HepG2 (cell line): ENCODE results near the gene ACP2. TPM values are rescaled to one million over a fixed set of nuclear protein-coding genes. Genes with fewer than 3 reads are reported as not detected.
A peak's percentile ranks its signal among the peaks of the same experiment; 100 is the strongest.

Experiments
- ATF7 ChIP-seq, 2 experiments: fragments of 450-650 bp in 1 of 2; sonication (generic) in 1 of 2; formaldehyde crosslinking in 1 of 2; IDR thresholded peaks; 2 replicates each; pipeline versions ENCODE4 v1.4.0 to v1.6.1; 2016 to 2020; ENCODE audit warnings: antibody characterized with exemption in 1 of 2, mild to moderate bottlenecking in 1 of 2, missing genetic modification reagents in 1 of 2
- FOXC1 ChIP-seq: sonication (generic); formaldehyde crosslinking; IDR thresholded peaks from 2 replicates; pipeline ENCODE4 v1.8.0; 2022; ENCODE audit warnings: mild to moderate bottlenecking, missing genetic modification reagents, borderline replicate concordance
- GABPA ChIP-seq, 2 experiments: IDR thresholded peaks; 2 replicates each; pipeline ENCODE4 v1.6.1; 2011 to 2016; ENCODE audit warnings: low read depth in 2 of 2, low read length in 1 of 2, missing biosample characterization in 1 of 2, missing genetic modification characterization in 1 of 2
- MATR3 ChIP-seq: sonication (generic); formaldehyde crosslinking; IDR thresholded peaks from 2 replicates; pipeline ENCODE4 v1.4.0; 2020; ENCODE audit warnings: missing genetic modification reagents
- NFKB2 ChIP-seq: sonication (generic); formaldehyde crosslinking; IDR thresholded peaks from 2 replicates; pipeline ENCODE4 v1.4.0; 2020; ENCODE audit warnings: missing genetic modification reagents, borderline replicate concordance
- PHB2 ChIP-seq: fragments of 450-650 bp; IDR thresholded peaks from 2 replicates; pipeline ENCODE4 v1.6.1; 2018; ENCODE audit not compliant: partially characterized antibody
- SCMH1 ChIP-seq: sonication (generic); formaldehyde crosslinking; IDR thresholded peaks from 2 replicates; pipeline ENCODE4 v1.9.0; 2021; ENCODE audit warnings: missing genetic modification reagents, mild to moderate bottlenecking, borderline replicate concordance
- TGIF2 ChIP-seq: IDR thresholded peaks from 2 replicates; pipeline ENCODE4 v1.6.1; 2016; ENCODE audit warnings: control low read depth, missing compliant biosample characterization
- TIGD3 ChIP-seq: sonication (generic); formaldehyde crosslinking; IDR thresholded peaks from 2 replicates; pipeline ENCODE4 v1.5.1; 2020; ENCODE audit warnings: mild to moderate bottlenecking, missing genetic modification reagents, borderline replicate concordance
- ZBTB3 ChIP-seq: sonication (generic); formaldehyde crosslinking; IDR thresholded peaks from 2 replicates; pipeline ENCODE4 v1.4.0; 2020; ENCODE audit warnings: low read depth, mild to moderate bottlenecking, moderate library complexity, missing genetic modification reagents, borderline replicate concordance
- ZNF124 ChIP-seq: sonication (generic); formaldehyde crosslinking; IDR thresholded peaks from 2 replicates; pipeline ENCODE4 v1.4.0; 2020; ENCODE audit warnings: missing genetic modification reagents
- ZNF274 ChIP-seq: sonication (generic); formaldehyde crosslinking; IDR thresholded peaks from 2 replicates; pipeline ENCODE4 v1.5.1; 2020; ENCODE audit warnings: mild to moderate bottlenecking, missing genetic modification reagents
- ZNF572 ChIP-seq: sonication (generic); formaldehyde crosslinking; IDR thresholded peaks from 2 replicates; pipeline ENCODE4 v1.5.1; 2020; ENCODE audit warnings: mild to moderate bottlenecking, missing genetic modification reagents
- ZNF615 ChIP-seq: sonication (generic); formaldehyde crosslinking; IDR thresholded peaks from 2 replicates; pipeline ENCODE4 v1.5.0; 2020; ENCODE audit warnings: mild to moderate bottlenecking, missing genetic modification reagents, borderline replicate concordance
- ZNF746 ChIP-seq: sonication (generic); formaldehyde crosslinking; IDR thresholded peaks from 2 replicates; pipeline ENCODE4 v1.8.0; 2022; ENCODE audit warnings: mild to moderate bottlenecking, missing genetic modification reagents
- polyA plus RNA-seq, 8 experiments: library from polyadenylated mRNA; depleted of rRNA in 3 of 8; stranded (reverse) in 7 of 8; unstranded in 1 of 8; fragments of >200 nt; fragmentation: Illumina TruSeq in 4 of 8; extraction: Trizol in 4 of 8; gene quantifications; 2 replicates each; pipeline versions ENCODE4 v1.2.1 to v1.2.3, GENCODE V29; 2011 to 2016; ENCODE audit warnings: low read depth in 4 of 8, missing spikeins in 1 of 8, mixed read lengths in 1 of 8; ENCODE audit not compliant: insufficient read depth in 1 of 8
- total RNA-seq, 5 experiments: library from RNA; depleted of rRNA; stranded (reverse); fragments of >200 nt; fragmentation: Illumina TruSeq; extraction: Trizol; gene quantifications; 2 replicates each; pipeline ENCODE4 v1.2.3, GENCODE V29; 2016; ENCODE audit warnings: low read depth in 1 of 5
- TF ChIP-seq, protein P1 (sequence below): sonication (generic); formaldehyde crosslinking; IDR thresholded peaks from 2 replicates; pipeline ENCODE4 v1.5.0; 2020; ENCODE audit warnings: missing genetic modification reagents
- TF ChIP-seq, protein P2 (sequence below): sonication (generic); formaldehyde crosslinking; IDR thresholded peaks from 2 replicates; pipeline ENCODE4 v1.8.1; 2023; ENCODE audit warnings: missing genetic modification reagents, inconsistent platforms, borderline replicate concordance
- TF ChIP-seq, protein P3 (sequence below), 2 experiments: sonication (generic) in 1 of 2; formaldehyde crosslinking in 1 of 2; IDR thresholded peaks; 2 replicates each; pipeline versions ENCODE4 v1.4.0 to v1.6.1; 2016 to 2020; ENCODE audit warnings: borderline replicate concordance in 1 of 2, low read depth in 1 of 2, mild to moderate bottlenecking in 1 of 2, missing genetic modification reagents in 1 of 2

Gene ACP2
- total and polyA plus RNA-seq, 2 of the 13 experiments (the other 11 are each of a cell fraction or from before 2014, with no cell fraction given), result 17.7 to 20.2 TPM

- TF ChIP-seq FOXC1 (peak; percentile 93), ZNF572 (CRISPR knock-in tag) (0 out of 2 replicates have a peak, but pooled peaks have one; percentile 30), SCMH1 (no peak), TIGD3 (no peak), TGIF2 (CRISPR knock-in tag) (peak; percentile 86), ATF7 (IDR thresholded peaks at IDR 0.05) (no peak), ATF7 (CRISPR knock-in tag; IDR thresholded peaks at IDR 0.05) (no peak), ZNF274 (CRISPR knock-in tag) (no peak), NFKB2 (CRISPR knock-in tag) (peak; percentile 19; the same call in 1 of the 2 replicates), ZNF615 (CRISPR knock-in tag) (no peak), ZNF746 (CRISPR knock-in tag) (peak; percentile 92), ZNF124 (no peak), MATR3 (CRISPR knock-in tag) (no peak), GABPA (IDR thresholded peaks at IDR 0.05; ENCODE audit: low read depth, low read length) (no peak), GABPA (CRISPR knock-in tag; IDR thresholded peaks at IDR 0.05; ENCODE audit: low read depth) (peak; percentile 22; the same call in 1 of the 2 replicates), PHB2 (no peak), ZBTB3 (CRISPR knock-in tag) (no peak)
- TF ChIP-seq, protein P1, sequence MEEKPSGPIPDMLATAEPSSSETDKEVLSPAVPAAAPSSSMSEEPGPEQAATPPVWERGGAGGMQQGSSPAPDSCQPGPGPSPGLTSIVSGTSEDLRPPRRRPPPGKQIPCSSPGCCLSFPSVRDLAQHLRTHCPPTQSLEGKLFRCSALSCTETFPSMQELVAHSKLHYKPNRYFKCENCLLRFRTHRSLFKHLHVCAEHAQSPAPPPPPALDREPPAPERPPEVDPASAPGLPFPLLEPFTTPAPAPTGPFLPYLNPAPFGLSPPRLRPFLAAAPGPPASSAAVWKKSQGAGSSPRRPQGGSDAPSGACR (CRISPR knock-in tag), result peak; percentile 86; the same call in 1 of the 2 replicates
- TF ChIP-seq, protein P2, sequence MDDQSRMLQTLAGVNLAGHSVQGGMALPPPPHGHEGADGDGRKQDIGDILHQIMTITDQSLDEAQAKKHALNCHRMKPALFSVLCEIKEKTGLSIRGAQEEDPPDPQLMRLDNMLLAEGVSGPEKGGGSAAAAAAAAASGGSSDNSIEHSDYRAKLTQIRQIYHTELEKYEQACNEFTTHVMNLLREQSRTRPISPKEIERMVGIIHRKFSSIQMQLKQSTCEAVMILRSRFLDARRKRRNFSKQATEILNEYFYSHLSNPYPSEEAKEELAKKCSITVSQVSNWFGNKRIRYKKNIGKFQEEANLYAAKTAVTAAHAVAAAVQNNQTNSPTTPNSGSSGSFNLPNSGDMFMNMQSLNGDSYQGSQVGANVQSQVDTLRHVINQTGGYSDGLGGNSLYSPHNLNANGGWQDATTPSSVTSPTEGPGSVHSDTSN, result no peak
- TF ChIP-seq, protein P3, sequence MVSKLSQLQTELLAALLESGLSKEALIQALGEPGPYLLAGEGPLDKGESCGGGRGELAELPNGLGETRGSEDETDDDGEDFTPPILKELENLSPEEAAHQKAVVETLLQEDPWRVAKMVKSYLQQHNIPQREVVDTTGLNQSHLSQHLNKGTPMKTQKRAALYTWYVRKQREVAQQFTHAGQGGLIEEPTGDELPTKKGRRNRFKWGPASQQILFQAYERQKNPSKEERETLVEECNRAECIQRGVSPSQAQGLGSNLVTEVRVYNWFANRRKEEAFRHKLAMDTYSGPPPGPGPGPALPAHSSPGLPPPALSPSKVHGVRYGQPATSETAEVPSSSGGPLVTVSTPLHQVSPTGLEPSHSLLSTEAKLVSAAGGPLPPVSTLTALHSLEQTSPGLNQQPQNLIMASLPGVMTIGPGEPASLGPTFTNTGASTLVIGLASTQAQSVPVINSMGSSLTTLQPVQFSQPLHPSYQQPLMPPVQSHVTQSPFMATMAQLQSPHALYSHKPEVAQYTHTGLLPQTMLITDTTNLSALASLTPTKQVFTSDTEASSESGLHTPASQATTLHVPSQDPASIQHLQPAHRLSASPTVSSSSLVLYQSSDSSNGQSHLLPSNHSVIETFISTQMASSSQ (IDR thresholded peaks at IDR 0.05; ENCODE audit: low read depth), result no peak
- TF ChIP-seq, protein P3 (CRISPR knock-in tag; IDR thresholded peaks at IDR 0.05; ENCODE audit: borderline replicate concordance), result peak; percentile 51; the same call in 1 of the 2 replicates
Measured at GRCh38 chr11:47257517-47258316, 9.1 kb upstream of the ACP2 start, which contains the start of gene NR1H3 (continued).
